Rectal smooth muscle tissue (tissue), 1 donor: Measurements from ENCODE around the gene NGDN.

Experiments used
- H3K27ac ChIP-seq: one replicate; pipeline ENCODE4 v1.7.0; 2013; ENCODE audit warnings: low read depth, low read length, inconsistent platforms
- H3K27me3 ChIP-seq: one replicate; pipeline ENCODE4 v1.7.0; 2013; ENCODE audit warnings: low read length; ENCODE audit not compliant: control insufficient read depth, insufficient read depth
- H3K36me3 ChIP-seq: one replicate; pipeline ENCODE4 v1.7.0; 2013; ENCODE audit warnings: low read length; ENCODE audit not compliant: control insufficient read depth, insufficient read depth
- H3K4me1 ChIP-seq: one replicate; pipeline ENCODE4 v1.7.0; 2013; ENCODE audit warnings: low read length; ENCODE audit not compliant: control insufficient read depth, insufficient read depth
- H3K4me3 ChIP-seq: one replicate; pipeline ENCODE4 v1.7.0; 2013; ENCODE audit warnings: low read length
- H3K9ac ChIP-seq: one replicate; pipeline ENCODE4 v1.7.0; 2013; ENCODE audit warnings: low read length

The NGDN gene

DNA sequence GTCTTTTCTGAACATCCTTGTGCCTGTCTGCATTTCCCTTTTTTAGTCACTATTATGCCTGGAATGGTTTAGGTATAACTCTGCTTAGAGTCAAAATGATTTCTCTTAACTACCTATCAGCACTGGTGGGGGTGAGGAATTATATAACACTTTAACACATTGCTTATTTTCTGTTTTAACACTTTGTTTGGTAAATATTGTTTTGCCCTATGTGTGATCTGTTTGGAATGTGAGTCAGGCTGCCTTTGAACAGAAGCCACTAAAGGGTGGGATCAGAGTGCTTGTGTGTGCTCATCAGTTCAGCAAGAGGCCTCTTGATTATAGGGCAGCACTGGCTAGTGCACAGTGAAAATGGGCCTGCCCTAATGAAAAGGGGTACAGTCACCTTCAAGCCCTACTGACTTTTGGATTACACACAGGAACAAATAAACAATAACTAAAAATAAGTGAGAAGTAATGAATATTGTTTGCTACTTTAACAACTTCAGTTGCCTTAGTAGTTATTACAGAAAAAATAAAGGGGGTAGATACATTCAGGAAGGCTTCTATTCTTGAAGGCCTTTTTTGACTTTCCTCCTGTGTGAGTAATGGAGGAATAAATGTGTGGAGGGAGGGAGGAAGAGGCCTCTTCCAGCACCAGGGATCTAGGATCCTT lies 23.2 kb downstream of the NGDN start:
- H3K27me3 ChIP-seq, result no peaks in the 10 kb centered on the region
- H3K4me3 ChIP-seq, result no peak overlapping the region
- no peaks in the 10 kb centered on the region for H3K4me1 ChIP-seq
- H3K27ac ChIP-seq, result no peak overlapping the region
- no peak overlapping the region for H3K9ac ChIP-seq
- H3K36me3 ChIP-seq, result peaks cover 2% of the 10 kb centered on the region

DNA sequence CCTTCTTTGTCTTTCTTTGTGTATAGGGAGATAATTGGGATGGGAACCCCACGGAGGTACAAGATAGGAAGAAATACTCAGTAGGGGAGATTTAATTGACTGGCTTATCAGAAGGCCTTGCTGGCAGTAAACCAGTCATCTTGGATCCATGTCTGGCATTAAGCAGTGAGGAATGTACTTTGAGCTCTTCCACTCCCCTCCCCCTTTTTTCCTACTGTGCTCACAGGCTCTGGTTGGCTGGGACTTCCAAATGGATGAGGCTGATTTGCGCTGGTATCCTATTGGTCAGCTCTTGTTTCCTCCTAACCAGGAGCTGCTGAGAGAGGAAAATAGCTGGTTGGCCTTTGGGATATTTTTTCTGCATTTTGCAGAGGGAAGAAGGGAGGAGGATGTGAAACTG lies 24.7 kb downstream of the NGDN start:
- Histone ChIP-seq H3K27ac (no peak overlapping the region), H3K4me1 (no peaks in the 10 kb centered on the region), H3K9ac (no peak overlapping the region), H3K4me3 (no peak overlapping the region), H3K36me3 (no peaks in the 10 kb centered on the region), H3K27me3 (no peaks in the 10 kb centered on the region)

DNA sequence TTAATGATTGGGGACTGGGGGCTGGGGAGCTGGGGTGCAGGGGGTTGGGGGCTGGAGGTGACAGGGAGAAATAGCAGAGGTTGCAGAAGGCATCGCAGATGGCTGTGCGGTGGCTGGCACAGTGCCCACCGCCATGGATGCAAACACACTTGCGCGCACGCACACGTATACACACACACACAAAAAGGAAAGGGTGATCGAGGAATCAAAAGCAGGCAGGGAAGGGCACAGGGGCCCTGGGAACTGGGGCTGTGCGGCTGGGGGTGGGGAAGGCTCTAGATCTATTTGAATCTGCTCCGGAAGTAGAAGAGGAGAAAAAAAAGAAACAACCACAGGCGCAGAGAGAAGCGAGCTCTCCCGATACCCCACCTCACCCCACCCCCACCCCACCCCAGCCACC lies 42.7 kb downstream of the NGDN start:
- H3K4me1 ChIP-seq, result peaks cover 9% of the 10 kb centered on the region
- no peak overlapping the region for H3K4me3 ChIP-seq
- H3K27ac ChIP-seq, result no peak overlapping the region
- no peak overlapping the region for H3K9ac ChIP-seq
- no peaks in the 10 kb centered on the region for H3K27me3 ChIP-seq
- H3K36me3 ChIP-seq, result no peaks in the 10 kb centered on the region

DNA sequence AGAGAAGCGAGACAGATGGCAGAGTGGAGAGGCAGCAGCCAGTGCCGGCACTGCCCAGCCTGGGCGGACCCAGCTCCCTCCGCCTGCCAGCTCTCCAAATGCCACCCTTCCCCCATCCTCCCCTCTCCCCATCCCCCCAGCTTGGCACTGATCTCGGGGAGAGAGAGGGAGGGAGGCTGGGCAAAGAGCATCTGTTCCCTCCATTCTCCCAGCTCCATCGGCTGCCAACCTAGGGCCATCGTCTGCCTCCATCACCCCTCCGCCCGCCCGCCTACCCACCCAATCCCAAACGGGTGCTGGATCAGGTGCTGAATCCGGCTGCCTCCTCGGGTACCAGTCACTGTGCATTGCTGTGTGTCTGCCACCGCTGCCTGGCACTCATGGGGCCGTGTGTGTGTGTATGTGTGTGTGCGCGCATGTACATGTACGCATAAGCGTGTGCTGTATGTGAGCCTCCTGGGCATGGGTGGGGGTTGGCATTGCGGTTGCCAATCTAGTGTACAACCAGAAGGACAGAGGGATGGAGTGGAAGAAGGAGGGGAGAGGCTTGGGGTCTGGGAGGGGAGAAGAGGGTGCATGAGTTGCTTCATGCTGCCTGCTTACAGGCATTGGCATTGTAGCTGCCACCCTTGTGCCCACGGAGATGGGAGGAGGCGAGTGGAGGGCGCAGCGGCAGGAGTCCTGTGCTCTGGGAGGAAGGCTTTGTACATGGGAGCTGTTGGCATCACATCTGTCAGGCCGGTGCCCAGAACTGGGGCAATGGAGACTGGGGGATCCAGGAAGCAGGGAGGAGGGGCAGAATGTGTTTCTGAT lies 43.7 kb downstream of the NGDN start:
- Histone ChIP-seq H3K36me3 (no peaks in the 10 kb centered on the region), H3K27ac (peak overlapping the region; percentile 69), H3K4me1 (peaks cover 9% of the 10 kb centered on the region), H3K9ac (no peak overlapping the region), H3K4me3 (no peak overlapping the region), H3K27me3 (no peaks in the 10 kb centered on the region)

- no peak overlapping the region for H3K4me3 ChIP-seq
- no peaks in the 10 kb centered on the region for H3K27me3 ChIP-seq
- H3K9ac ChIP-seq, result no peak overlapping the region
- H3K36me3 ChIP-seq, result no peaks in the 10 kb centered on the region
- H3K4me1 ChIP-seq, result peaks cover 9% of the 10 kb centered on the region
- peak overlapping the region; percentile 69 for H3K27ac ChIP-seq
Observed at GRCh38 chr14:23513818-23514643, 44.5 kb downstream of the NGDN start.

DNA sequence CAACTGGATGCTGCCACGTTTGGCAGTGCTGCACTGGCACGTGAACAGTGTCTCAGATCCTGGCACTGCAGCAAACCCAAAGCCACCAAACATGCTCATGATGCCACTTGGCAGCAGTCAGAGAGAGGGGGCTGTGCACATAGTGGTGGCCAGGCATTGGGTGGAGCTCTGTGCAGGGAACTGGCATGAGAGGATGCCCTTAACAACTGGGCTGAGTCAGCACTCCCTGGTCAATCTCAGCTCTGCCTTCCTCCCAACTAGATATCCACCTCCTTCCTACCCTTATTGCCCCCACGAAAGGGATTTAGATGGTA lies 45.1 kb downstream of the NGDN start:
- Histone ChIP-seq H3K27ac (peak overlapping the region; percentile 7), H3K9ac (no peak overlapping the region), H3K4me1 (peaks cover 9% of the 10 kb centered on the region), H3K4me3 (no peak overlapping the region), H3K27me3 (no peaks in the 10 kb centered on the region), H3K36me3 (no peaks in the 10 kb centered on the region)

GRCh38 chr14:23517650-23518326 lies 48.3 kb downstream of the NGDN start:
- H3K9ac ChIP-seq, result no peak overlapping the region
- H3K36me3 ChIP-seq, result no peaks in the 10 kb centered on the region
- no peak overlapping the region for H3K27ac ChIP-seq
- H3K4me1 ChIP-seq, result peaks cover 9% of the 10 kb centered on the region
- no peaks in the 10 kb centered on the region for H3K27me3 ChIP-seq
- H3K4me3 ChIP-seq, result no peak overlapping the region

DNA sequence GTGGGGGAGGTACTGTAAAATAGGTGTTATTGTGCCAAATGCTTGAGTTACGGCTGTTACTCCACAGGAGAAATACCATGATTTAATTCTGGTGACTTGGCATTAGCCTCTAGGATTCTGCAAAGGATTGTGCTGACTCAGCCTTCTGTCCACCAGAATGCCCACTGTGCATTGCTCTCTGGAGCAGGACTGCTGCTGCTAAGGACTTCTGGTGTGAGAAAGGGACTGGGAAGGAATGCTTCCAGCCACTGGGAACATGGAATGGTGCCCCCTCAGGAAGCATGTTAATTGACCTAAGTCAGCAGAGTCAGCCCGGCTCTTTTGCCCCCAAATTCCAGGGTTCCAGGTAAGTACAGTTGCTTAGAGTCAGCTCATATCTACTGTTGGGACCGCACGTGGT lies 49.2 kb downstream of the NGDN start:
- no peaks in the 10 kb centered on the region for H3K27me3 ChIP-seq
- H3K4me1 ChIP-seq, result peaks cover 5% of the 10 kb centered on the region
- H3K27ac ChIP-seq, result no peak overlapping the region
- H3K9ac ChIP-seq, result no peak overlapping the region
- no peaks in the 10 kb centered on the region for H3K36me3 ChIP-seq
- H3K4me3 ChIP-seq, result no peak overlapping the region

DNA sequence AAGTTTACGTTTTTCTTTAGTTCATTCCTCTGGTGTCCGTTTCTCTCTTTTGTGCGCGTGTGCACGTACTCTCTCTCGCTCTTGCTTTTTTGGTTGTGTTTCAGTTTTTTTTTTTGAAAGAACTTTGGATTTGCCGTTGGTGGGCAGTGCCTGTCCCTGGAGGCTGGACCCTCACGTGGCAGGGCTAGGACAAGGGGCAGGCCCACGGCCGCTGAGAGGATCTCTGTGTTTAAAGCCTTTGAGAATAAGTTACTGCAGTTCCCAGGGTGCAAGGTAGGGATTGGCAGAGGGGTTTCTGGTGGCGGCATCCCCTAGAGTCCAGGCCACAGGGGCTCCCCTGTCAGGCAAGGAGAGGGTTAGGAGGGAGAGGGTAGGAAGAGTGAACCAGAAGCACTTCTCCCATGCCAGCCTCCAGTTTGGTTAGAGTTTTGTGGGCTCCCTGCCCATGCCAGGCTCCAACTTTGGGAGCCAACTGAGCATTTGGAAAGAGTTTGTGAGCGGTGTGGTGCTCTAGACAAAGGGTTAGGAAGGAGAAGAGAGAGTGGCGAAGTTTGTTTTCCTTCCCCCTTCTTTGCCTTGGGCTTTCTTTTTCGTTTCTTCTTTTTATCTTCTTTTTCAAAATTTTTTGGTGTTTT lies 51.5 kb downstream of the NGDN start:
- Histone ChIP-seq H3K27ac (no peak overlapping the region), H3K27me3 (no peaks in the 10 kb centered on the region), H3K9ac (no peak overlapping the region), H3K4me1 (no peaks in the 10 kb centered on the region), H3K4me3 (no peak overlapping the region), H3K36me3 (no peaks in the 10 kb centered on the region)

- Histone ChIP-seq H3K36me3 (no peaks in the 10 kb centered on the region), H3K27me3 (no peaks in the 10 kb centered on the region), H3K4me1 (no peaks in the 10 kb centered on the region), H3K9ac (no peak overlapping the region), H3K4me3 (no peak overlapping the region), H3K27ac (no peak overlapping the region)
Observed at GRCh38 chr14:23521785-23522640, 52.5 kb downstream of the NGDN start.

DNA sequence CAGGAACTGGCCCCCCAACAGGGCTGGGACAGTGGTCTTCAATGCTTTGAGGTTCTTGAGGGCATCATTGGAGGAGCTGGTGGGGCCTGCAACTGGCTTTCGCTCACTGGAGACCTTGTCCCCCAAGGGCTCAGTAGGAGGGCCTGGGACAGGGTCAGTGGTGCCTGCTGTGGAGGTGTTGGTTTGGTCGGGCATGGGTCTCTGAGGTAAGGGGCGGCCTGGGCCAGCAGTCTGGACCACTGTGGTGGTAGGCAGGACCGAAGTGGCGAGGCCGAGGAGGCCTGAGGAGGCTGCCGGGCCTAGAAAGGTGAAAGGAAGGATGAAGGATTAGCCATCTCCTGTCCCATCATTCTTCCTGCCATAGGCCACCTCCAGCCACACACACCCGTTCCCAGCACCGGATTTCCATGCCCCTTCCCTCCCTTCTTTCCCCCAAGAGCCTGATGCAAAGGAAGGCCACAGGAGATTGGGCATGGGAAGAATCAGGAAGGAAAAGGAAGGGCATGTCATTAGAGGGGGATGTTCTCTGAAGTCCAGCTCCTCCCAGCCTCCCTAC lies 53.2 kb downstream of the NGDN start:
- Histone ChIP-seq H3K9ac (no peak overlapping the region), H3K27ac (no peak overlapping the region), H3K36me3 (no peaks in the 10 kb centered on the region), H3K27me3 (no peaks in the 10 kb centered on the region), H3K4me1 (no peaks in the 10 kb centered on the region), H3K4me3 (no peak overlapping the region)
